T-helper 2 cell (primary cell): ENCODE measurements around the gene ST8SIA6.
A peak's percentile ranks its signal among the peaks of the same experiment; 100 is the strongest.
"Not testable (repeated sequence)": the region's sequence is repeated elsewhere in the genome, so short reads cannot be mapped to it uniquely, and the experiment has no call there.

Experiments
- DNase-seq, 5 experiments: peaks; one replicate each; pipeline versions ENCODE4 v3.0.0 to v3.0.0-alpha.2; 2012 to 2022

Gene ST8SIA6

GRCh38 chr10:17340144-17340829 lies 114.1 kb downstream of the ST8SIA6 start:
- DNase-seq: no peak

DNA sequence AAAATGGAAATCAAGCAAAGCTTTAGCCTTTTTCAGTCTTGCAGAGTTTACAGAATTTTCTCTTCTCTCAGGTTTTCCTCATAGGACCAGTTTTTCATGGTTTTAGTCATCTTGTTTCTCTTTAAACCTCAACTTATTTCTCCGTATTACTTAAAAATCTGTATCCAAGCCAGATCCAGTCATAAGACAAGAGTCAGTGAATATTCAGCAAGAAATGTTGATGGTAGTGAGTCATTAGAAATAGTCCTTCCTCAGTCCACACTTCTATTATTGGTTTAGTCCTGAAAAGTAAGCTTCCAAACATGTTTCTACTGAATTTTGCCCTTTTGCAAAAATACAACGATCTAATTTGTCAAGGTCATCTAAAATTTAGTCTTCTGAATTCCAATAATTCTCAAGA lies 119.3 kb downstream of the ST8SIA6 start:
- DNase-seq: no peak

GRCh38 chr10:17330501-17330900 lies 123.9 kb downstream of the ST8SIA6 start:
- no peak for DNase-seq

GRCh38 chr10:17326377-17326776 lies 128.0 kb downstream of the ST8SIA6 start:
- no peak for DNase-seq

GRCh38 chr10:17321957-17322356 lies 132.4 kb downstream of the ST8SIA6 start:
- not testable (repeated sequence) for DNase-seq

DNA sequence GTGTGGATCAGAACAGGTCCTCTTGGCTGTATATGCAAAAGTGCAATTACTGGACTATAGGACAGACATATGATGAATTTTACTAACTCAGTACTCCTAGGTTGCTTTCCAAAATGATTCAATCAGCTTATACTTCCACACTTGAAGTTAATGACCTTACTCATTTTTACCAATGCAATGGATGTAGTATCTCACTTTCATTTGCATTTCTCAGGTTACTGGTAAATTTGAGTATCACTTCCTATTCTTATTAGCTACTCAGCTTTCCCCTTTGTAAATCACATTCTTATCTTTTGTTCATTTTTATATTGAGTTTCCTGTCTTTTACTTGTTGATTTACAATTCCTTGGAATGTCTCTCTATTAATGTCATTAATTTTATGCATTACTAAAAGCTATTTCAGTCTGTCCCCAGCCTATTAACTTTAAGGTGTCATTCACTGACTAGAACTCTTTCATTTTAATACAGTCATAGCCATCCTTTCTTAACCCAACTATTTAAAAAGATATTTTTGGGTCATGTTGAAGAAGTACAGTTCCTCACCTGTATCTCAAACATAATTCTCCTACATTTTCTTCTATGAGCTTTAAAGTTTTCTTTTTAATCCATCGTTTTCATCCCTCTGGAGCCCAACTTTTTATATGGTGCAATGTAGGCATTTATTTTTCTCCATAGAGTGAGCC lies 137.8 kb downstream of the ST8SIA6 start:
- no peak for DNase-seq

- no peak for DNase-seq
These were observed 145.0 kb downstream of the ST8SIA6 start for GRCh38 chr10:17309435-17309834.

- DNase-seq: no peak
These were observed 147.3 kb downstream of the ST8SIA6 start for GRCh38 chr10:17307123-17307522.

GRCh38 chr10:17292375-17292774 lies 162.0 kb downstream of the ST8SIA6 start:
- no peak for DNase-seq

GRCh38 chr10:17290226-17290625 lies 164.2 kb downstream of the ST8SIA6 start:
- peak in 1 of 5 experiments; percentile 25 for DNase-seq

DNA sequence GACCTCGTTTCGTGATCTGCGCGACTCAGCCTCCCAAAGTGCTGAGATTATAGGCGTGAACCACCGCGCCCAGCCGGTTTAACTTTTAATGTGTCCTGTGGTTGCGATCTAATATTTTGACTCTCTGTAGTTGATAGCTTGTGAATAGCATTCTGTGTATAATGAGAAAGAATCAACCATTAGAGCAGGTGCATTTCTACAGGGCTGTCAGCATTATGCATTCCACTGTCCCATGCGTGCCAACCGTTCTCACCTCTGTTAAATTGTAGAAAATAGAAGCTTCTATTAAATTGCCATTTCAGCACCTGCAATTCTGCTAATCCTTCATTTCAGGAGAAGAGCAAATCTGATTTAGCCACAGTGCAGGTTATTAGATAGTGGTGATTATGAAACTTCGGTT lies 164.6 kb downstream of the ST8SIA6 start:
- DNase-seq: no peak

DNA sequence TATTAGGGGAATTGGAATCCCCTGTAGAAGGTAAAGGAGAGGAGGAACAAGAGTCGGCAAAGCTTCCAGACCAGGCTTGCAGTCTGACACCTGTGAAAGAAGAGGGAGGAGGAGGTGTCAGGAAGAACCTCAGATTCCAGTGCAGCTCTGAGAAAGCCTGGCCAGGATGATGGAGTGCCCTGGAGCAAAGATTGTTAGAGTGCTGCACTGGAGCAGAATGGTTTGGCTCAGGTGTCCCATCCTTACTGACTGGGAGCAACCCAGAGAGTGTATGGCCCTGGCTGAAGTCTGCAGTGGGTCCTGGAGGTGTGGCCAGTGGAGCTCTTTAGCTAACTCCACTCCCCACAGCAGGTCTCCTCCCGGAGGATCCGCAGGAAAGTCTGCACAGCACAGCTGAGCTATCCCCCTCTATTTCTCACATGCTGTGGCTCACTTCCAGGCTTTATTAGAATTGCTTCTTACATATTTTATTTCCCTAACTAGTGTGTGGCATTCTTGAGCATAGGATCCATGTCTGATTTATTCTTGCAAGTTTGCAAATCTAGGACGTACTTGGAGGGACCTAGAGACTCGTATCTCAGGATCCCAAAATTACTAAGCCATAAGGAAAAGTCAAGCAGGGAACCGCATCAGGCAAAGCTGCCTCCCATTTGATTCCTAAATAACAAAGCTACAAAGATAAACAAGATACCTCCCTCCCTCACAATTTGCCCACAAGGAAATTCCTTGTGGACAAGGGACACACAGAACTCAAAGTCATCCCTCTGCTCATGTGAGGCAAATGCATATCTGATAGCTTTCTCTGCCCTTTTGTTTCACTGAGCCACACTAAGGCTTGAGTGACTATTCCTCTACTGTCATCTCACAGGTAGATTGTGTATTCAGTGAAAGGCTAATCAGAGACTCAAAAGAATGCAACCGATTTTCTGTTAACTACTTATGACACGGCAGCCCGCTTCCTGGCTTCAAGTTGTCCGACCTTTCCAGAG lies 167.5 kb downstream of the ST8SIA6 start:
- DNase-seq: no peak

DNA sequence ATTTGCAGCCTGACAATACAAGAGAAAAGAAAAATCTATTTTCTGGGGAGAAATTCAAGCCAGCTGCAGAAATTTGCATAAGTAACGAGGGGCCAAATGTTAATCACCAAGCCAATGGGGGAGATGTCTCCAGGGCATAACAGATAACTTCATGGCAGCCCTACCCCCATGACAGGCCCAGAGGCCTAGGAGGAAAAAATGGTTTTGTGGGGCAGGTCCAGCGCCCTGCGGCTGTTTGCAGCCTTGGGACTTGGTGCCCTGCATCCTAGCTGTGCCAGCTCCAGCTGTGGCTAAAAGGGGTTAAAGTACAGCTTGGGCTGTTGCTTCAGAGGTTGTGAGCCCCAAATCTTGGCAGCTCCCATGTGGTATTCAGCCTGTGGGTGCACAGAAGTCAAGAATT lies 172.1 kb downstream of the ST8SIA6 start:
- no peak for DNase-seq

DNA sequence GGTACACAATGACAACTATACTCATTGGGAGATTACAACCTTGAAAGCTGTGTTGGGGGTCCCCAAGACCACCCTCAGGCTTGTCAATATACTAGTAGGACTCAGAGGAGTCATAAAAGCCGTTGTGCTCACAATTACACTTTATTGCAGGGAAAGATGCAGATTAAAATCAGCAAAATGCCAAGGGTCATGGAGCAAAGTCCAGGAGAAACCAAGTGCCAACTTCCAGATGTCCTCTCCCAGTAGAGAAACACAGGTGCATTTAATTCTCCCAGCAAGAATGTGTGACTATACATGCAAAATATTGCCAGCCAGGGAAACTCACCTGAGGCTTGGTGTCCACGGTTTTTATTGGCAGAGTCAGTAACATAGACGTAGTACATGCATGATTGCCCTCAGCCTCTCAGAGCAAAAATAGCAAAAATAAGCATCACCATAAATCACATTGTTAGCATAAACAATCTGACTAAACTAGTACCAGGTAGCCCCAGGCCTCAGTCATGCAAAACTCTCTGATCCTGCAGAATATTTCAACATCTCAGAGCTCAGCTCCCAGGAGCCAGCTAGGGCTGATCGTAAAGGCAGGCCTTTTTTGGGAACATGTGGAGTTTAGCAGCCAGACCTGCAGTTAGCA lies 175.7 kb downstream of the ST8SIA6 start:
- DNase-seq: no peak

- DNase-seq: no peak
These were observed 177.5 kb downstream of the ST8SIA6 start for GRCh38 chr10:17276756-17277424.

DNA sequence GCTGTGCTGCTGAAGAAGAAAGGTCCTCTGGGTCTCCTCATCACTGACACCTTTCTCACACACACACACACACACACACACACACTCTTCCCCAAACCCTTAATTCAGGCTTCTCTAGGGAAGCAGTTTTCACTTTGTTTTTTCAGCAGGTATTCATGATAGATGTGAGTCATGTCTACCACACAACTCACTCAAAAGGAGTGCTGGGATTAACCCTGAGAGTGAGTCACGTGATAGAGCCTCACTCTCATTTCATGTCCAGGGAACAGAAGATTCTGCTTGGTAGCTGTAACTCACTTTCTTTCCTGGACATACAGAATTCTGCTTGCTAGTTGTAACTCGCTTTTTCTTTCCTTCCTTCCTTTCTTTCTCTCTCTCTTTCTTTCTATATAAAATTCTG lies 181.0 kb downstream of the ST8SIA6 start:
- DNase-seq: no peak

- no peak for DNase-seq
These were observed 181.7 kb downstream of the ST8SIA6 start for GRCh38 chr10:17272648-17273047.
